DMS79 (cell line): Measurements from ENCODE around the gene NBPF3.
A peak's percentile ranks its signal among the peaks of the same experiment; 100 is the strongest.
"Not testable (repeated sequence)": the region's sequence is repeated elsewhere in the genome, so short reads cannot be mapped to it uniquely, and the experiment has no call there.

ENCODE experiments used
- DNase-seq: peaks from one replicate; lab custom pipeline; 2025; lab: John Stamatoyannopoulos, UW

Gene NBPF3

GRCh38 chr1:21438646-21439312 is 1.2 kb upstream of the NBPF3 start:
- not testable (repeated sequence) for DNase-seq

GRCh38 chr1:21439345-21439720 is 604 bp upstream of the NBPF3 start:
- no peak for DNase-seq

GRCh38 chr1:21440630-21441125 is 741 bp downstream of the NBPF3 start:
- not testable (repeated sequence) for DNase-seq

GRCh38 chr1:21446647-21447046 is 6.7 kb downstream of the NBPF3 start:
- not testable (repeated sequence) for DNase-seq

- DNase-seq: no peak
Observed at GRCh38 chr1:21447311-21447710, 7.4 kb downstream of the NBPF3 start.

- no peak for DNase-seq
Observed at GRCh38 chr1:21449906-21450305, 10.0 kb downstream of the NBPF3 start.

GRCh38 chr1:21451212-21451611 is 11.3 kb downstream of the NBPF3 start:
- DNase-seq: no peak

GRCh38 chr1:21451981-21452411 is 12.1 kb downstream of the NBPF3 start:
- no peak for DNase-seq

- not testable (repeated sequence) for DNase-seq
Observed at GRCh38 chr1:21453964-21454614, 14.2 kb downstream of the NBPF3 start.

GRCh38 chr1:21454904-21455303 is 15.0 kb downstream of the NBPF3 start:
- not testable (repeated sequence) for DNase-seq

GRCh38 chr1:21457654-21458053 is 17.7 kb downstream of the NBPF3 start:
- no peak for DNase-seq

GRCh38 chr1:21465127-21465526 is 25.2 kb downstream of the NBPF3 start:
- not testable (repeated sequence) for DNase-seq

- not testable (repeated sequence) for DNase-seq
Observed at GRCh38 chr1:21467946-21468345, 28.0 kb downstream of the NBPF3 start.

- no peak for DNase-seq
Observed at GRCh38 chr1:21468599-21468998, 28.7 kb downstream of the NBPF3 start.

GRCh38 chr1:21469581-21469980 is 29.6 kb downstream of the NBPF3 start:
- DNase-seq: no peak

- peak; percentile 14 for DNase-seq
Observed at GRCh38 chr1:21472861-21473260, 32.9 kb downstream of the NBPF3 start.

- no peak for DNase-seq
Observed at GRCh38 chr1:21478356-21478755, 38.4 kb downstream of the NBPF3 start.

- DNase-seq: not testable (repeated sequence)
Observed at GRCh38 chr1:21483881-21484280, 43.9 kb downstream of the NBPF3 start.

- DNase-seq: no peak
Observed at GRCh38 chr1:21489146-21489545, 49.2 kb downstream of the NBPF3 start.

- no peak for DNase-seq
Observed at GRCh38 chr1:21490774-21491487, 51.0 kb downstream of the NBPF3 start.

- peak; percentile 85 for DNase-seq
Observed at GRCh38 chr1:21491488-21492355, 51.8 kb downstream of the NBPF3 start.

- DNase-seq: no peak
Observed at GRCh38 chr1:21492356-21492625, 52.4 kb downstream of the NBPF3 start.
